Liver (tissue), 9 donors: ENCODE results near the gene MTRF1. TPM values are rescaled to one million over a fixed set of nuclear protein-coding genes. Genes with fewer than 3 reads are reported as not detected.

Source experiments
- DNase-seq: peaks from one replicate; pipeline ENCODE4 v3.0.0-alpha.2; 2017; ENCODE audit warnings: low spot score
- H3K27ac ChIP-seq, 2 donors: one replicate each; pipeline ENCODE4 v1.7.0; 2013; ENCODE audit warnings: inconsistent platforms in 2 of 2, low read length in 2 of 2, control low read depth in 1 of 2, low read depth in 1 of 2, mild to moderate bottlenecking in 1 of 2
- H3K27me3 ChIP-seq, 4 donors: one replicate each; pipeline versions ENCODE4 v1.6.1 to v1.7.0; 2013; ENCODE audit warnings: low read length in 3 of 4, inconsistent platforms in 1 of 4, mild to moderate bottlenecking in 1 of 4, moderate library complexity in 1 of 4; ENCODE audit not compliant: control insufficient read depth in 4 of 4, insufficient read depth in 4 of 4
- H3K36me3 ChIP-seq, 4 donors: one replicate each; pipeline versions ENCODE4 v1.6.1 to v1.7.0; 2013; ENCODE audit warnings: low read length in 3 of 4, mild to moderate bottlenecking in 3 of 4, low read depth in 1 of 4, moderate library complexity in 1 of 4; ENCODE audit not compliant: control insufficient read depth in 4 of 4, insufficient read depth in 3 of 4
- H3K4me1 ChIP-seq, 4 donors: one replicate each; pipeline versions ENCODE4 v1.6.1 to v1.7.0; 2013; ENCODE audit warnings: low read length in 3 of 4, mild to moderate bottlenecking in 3 of 4, moderate library complexity in 1 of 4; ENCODE audit not compliant: control insufficient read depth in 4 of 4, insufficient read depth in 4 of 4
- H3K4me3 ChIP-seq, 3 donors: one replicate each; pipeline versions ENCODE4 v1.6.1 to v1.7.0; 2013; ENCODE audit warnings: low read length in 3 of 3, control low read depth in 1 of 3, low read depth in 1 of 3, mild to moderate bottlenecking in 1 of 3
- H3K9ac ChIP-seq, 2 donors: one replicate each; pipeline ENCODE4 v1.7.0; 2013; ENCODE audit warnings: low read length in 2 of 2, mild to moderate bottlenecking in 2 of 2, moderate library complexity in 2 of 2, control low read depth in 1 of 2, low read depth in 1 of 2
- H3K9me3 ChIP-seq, 4 donors: one replicate each; pipeline versions ENCODE4 v1.6.1 to v1.7.0; 2013; ENCODE audit warnings: low read length in 3 of 4; ENCODE audit not compliant: control insufficient read depth in 4 of 4
- EGR1 ChIP-seq, 2 donors: IDR thresholded peaks; 2 replicates each; pipeline ENCODE4 v1.6.1; 2016 to 2018; ENCODE audit warnings: antibody characterized with exemption in 2 of 2, low read depth in 2 of 2
- FOXA1 ChIP-seq: IDR thresholded peaks from 2 replicates; pipeline ENCODE4 v1.6.1; 2016; ENCODE audit warnings: antibody characterized with exemption
- FOXA2 ChIP-seq: IDR thresholded peaks from 2 replicates; pipeline ENCODE4 v1.6.1; 2016; ENCODE audit warnings: antibody characterized with exemption
- GABPA ChIP-seq, 2 donors: IDR thresholded peaks in 1 of 2; conservative IDR thresholded peaks in 1 of 2; 2 replicates each; pipeline ENCODE4 v1.6.1; 2016; ENCODE audit warnings: antibody characterized with exemption in 2 of 2, mild to moderate bottlenecking in 1 of 2, moderate library complexity in 1 of 2
- HNF4A ChIP-seq, 2 donors: conservative IDR thresholded peaks; 2 replicates each; pipeline ENCODE4 v1.6.1; 2016; ENCODE audit warnings: antibody characterized with exemption in 2 of 2, mild to moderate bottlenecking in 2 of 2
- HNF4G ChIP-seq: IDR thresholded peaks from 2 replicates; pipeline ENCODE4 v1.6.1; 2016; ENCODE audit warnings: antibody characterized with exemption
- JUND ChIP-seq, 2 donors: IDR thresholded peaks; 2 replicates each; pipeline ENCODE4 v1.6.1; 2016; ENCODE audit warnings: antibody characterized with exemption in 2 of 2
- NR2F2 ChIP-seq: IDR thresholded peaks from 2 replicates; pipeline ENCODE4 v1.6.1; 2016; ENCODE audit warnings: antibody characterized with exemption
- RAD21 ChIP-seq, 2 donors: IDR thresholded peaks; 2 replicates each; pipeline ENCODE4 v1.6.1; 2016; ENCODE audit warnings: antibody characterized with exemption in 2 of 2, mild to moderate bottlenecking in 2 of 2
- RXRA ChIP-seq, 2 donors: IDR thresholded peaks; 2 replicates each; pipeline ENCODE4 v1.6.1; 2017 to 2018; ENCODE audit warnings: antibody characterized with exemption in 2 of 2, mild to moderate bottlenecking in 1 of 2
- SP1 ChIP-seq: IDR thresholded peaks from 2 replicates; pipeline ENCODE4 v1.6.1; 2018; ENCODE audit warnings: antibody characterized with exemption, mild to moderate bottlenecking
- TAF1 ChIP-seq: conservative IDR thresholded peaks from 2 replicates; pipeline ENCODE4 v1.6.1; 2016; ENCODE audit warnings: antibody characterized with exemption, mild to moderate bottlenecking
- YY1 ChIP-seq: IDR thresholded peaks from 2 replicates; pipeline ENCODE4 v1.6.1; 2016; ENCODE audit warnings: antibody characterized with exemption, mild to moderate bottlenecking
- WGBS: extraction: QIAGEN DNeasy Blood & Tissue Kit; methylation state at CpG from one replicate; pipeline ENCODE4 v1.1.7; 2013; 5-methylcytosine and 5-hydroxymethylcytosine counted together
- polyA plus RNA-seq, 2 donors: library from polyadenylated mRNA; stranded (reverse) in 1 of 2; unstranded in 1 of 2; fragments of 200-250 nt in 1 of 2; fragments of >200 nt in 1 of 2; fragmentation: Nextera tagmentation in 1 of 2; extraction: Ambion mirVana in 1 of 2; gene quantifications; one replicate each; pipeline versions ENCODE4 v1.2.1 to v1.2.3, GENCODE V29; 2013 to 2015
- total RNA-seq, 2 donors: library from RNA; depleted of rRNA; stranded (reverse); fragments of >200 nt; gene quantifications; one replicate each; pipeline ENCODE4 v1.2.3, GENCODE V29; 2014
- TF ChIP-seq, protein P1 (sequence below): IDR thresholded peaks from 2 replicates; pipeline ENCODE4 v1.6.1; 2016; ENCODE audit warnings: antibody characterized with exemption
- TF ChIP-seq, protein P2 (sequence below): IDR thresholded peaks from 2 replicates; pipeline ENCODE4 v1.6.1; 2016; ENCODE audit warnings: antibody characterized with exemption
- TF ChIP-seq, protein P3 (sequence below): IDR thresholded peaks from 2 replicates; pipeline ENCODE4 v1.6.1; 2016; ENCODE audit warnings: antibody characterized with exemption, mild to moderate bottlenecking
- TF ChIP-seq, protein P4 (sequence below): fragments of 150-350 bp; IDR thresholded peaks from 2 replicates; pipeline ENCODE4 v1.5.1; 2017; ENCODE audit warnings: improper control_type of control experiment, low read depth, low read length; ENCODE audit not compliant: missing input control
- TF ChIP-seq, protein P5 (sequence below): IDR thresholded peaks from 2 replicates; pipeline ENCODE4 v1.6.1; 2016; ENCODE audit warnings: antibody characterized with exemption
- donor health status: healthy.
- donor health status: healthy.
- donor health status: healthy.
- donor health status: healthy.
- donor health status: healthy.

The MTRF1 gene
- total and polyA plus RNA-seq, 4 donors: 4.9 to 11.0 (median 9.9) TPM

DNA sequence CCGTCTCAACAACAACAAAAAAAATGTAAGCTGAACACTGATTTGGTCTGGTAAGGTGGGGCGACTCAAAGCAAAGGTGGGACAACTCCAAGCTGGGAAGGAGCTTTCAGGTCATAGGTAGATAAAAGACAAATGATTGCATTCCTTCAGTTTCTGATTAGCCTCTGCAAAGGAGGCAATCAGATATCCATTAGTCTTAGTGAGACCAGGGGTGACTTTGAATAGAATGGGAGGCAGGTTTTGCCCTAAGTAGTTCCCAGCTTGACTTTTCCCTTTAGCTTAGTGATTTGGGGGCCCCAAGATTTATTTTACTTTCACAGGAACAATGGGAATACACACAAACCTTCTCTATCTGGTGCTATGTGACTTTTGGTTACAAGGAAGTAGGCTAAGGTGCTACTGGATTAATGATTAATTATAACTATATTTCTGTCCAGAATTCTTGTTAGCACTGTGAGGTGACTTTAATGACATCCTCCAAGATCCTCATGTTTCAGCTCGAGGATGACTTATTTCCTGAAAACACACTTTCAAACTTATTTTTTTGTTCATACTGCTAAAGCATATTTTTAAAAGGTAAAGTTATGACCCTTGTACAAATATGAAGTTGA is 10.6 kb upstream of the MTRF1 start:
- H3K9ac ChIP-seq: no peak overlapping the region
- no peak overlapping the region for H3K27ac ChIP-seq
- peaks cover 0 to 3% (median 0%) of the 10 kb centered on the region in 4 donors for H3K9me3 ChIP-seq
- WGBS: 86% methylated on average over 3 of the region's 3 CpGs
- H3K36me3 ChIP-seq: no peaks in the 10 kb centered on the region
- no peaks in the 10 kb centered on the region for H3K4me1 ChIP-seq
- no peak overlapping the region for H3K4me3 ChIP-seq
- TF ChIP-seq, protein P1, sequence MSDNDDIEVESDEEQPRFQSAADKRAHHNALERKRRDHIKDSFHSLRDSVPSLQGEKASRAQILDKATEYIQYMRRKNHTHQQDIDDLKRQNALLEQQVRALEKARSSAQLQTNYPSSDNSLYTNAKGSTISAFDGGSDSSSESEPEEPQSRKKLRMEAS: no peak
- no peak for TF ChIP-seq TAF1
- no peak for TF ChIP-seq FOXA1
- no peak for TF ChIP-seq EGR1 (IDR thresholded peaks at IDR 0.05; ENCODE audit: low read depth in 2 of 2)
- no peak for TF ChIP-seq YY1
- TF ChIP-seq, protein P2, sequence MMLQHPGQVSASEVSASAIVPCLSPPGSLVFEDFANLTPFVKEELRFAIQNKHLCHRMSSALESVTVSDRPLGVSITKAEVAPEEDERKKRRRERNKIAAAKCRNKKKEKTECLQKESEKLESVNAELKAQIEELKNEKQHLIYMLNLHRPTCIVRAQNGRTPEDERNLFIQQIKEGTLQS: no peak
- TF ChIP-seq HNF4G: no peak
- TF ChIP-seq, protein P3, sequence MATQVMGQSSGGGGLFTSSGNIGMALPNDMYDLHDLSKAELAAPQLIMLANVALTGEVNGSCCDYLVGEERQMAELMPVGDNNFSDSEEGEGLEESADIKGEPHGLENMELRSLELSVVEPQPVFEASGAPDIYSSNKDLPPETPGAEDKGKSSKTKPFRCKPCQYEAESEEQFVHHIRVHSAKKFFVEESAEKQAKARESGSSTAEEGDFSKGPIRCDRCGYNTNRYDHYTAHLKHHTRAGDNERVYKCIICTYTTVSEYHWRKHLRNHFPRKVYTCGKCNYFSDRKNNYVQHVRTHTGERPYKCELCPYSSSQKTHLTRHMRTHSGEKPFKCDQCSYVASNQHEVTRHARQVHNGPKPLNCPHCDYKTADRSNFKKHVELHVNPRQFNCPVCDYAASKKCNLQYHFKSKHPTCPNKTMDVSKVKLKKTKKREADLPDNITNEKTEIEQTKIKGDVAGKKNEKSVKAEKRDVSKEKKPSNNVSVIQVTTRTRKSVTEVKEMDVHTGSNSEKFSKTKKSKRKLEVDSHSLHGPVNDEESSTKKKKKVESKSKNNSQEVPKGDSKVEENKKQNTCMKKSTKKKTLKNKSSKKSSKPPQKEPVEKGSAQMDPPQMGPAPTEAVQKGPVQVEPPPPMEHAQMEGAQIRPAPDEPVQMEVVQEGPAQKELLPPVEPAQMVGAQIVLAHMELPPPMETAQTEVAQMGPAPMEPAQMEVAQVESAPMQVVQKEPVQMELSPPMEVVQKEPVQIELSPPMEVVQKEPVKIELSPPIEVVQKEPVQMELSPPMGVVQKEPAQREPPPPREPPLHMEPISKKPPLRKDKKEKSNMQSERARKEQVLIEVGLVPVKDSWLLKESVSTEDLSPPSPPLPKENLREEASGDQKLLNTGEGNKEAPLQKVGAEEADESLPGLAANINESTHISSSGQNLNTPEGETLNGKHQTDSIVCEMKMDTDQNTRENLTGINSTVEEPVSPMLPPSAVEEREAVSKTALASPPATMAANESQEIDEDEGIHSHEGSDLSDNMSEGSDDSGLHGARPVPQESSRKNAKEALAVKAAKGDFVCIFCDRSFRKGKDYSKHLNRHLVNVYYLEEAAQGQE: no peak
- no peak for TF ChIP-seq RXRA (IDR thresholded peaks at IDR 0.05)
- TF ChIP-seq, protein P4, sequence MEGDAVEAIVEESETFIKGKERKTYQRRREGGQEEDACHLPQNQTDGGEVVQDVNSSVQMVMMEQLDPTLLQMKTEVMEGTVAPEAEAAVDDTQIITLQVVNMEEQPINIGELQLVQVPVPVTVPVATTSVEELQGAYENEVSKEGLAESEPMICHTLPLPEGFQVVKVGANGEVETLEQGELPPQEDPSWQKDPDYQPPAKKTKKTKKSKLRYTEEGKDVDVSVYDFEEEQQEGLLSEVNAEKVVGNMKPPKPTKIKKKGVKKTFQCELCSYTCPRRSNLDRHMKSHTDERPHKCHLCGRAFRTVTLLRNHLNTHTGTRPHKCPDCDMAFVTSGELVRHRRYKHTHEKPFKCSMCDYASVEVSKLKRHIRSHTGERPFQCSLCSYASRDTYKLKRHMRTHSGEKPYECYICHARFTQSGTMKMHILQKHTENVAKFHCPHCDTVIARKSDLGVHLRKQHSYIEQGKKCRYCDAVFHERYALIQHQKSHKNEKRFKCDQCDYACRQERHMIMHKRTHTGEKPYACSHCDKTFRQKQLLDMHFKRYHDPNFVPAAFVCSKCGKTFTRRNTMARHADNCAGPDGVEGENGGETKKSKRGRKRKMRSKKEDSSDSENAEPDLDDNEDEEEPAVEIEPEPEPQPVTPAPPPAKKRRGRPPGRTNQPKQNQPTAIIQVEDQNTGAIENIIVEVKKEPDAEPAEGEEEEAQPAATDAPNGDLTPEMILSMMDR: no peak
- TF ChIP-seq RAD21 (IDR thresholded peaks at IDR 0.05): no peak
- TF ChIP-seq, protein P5, sequence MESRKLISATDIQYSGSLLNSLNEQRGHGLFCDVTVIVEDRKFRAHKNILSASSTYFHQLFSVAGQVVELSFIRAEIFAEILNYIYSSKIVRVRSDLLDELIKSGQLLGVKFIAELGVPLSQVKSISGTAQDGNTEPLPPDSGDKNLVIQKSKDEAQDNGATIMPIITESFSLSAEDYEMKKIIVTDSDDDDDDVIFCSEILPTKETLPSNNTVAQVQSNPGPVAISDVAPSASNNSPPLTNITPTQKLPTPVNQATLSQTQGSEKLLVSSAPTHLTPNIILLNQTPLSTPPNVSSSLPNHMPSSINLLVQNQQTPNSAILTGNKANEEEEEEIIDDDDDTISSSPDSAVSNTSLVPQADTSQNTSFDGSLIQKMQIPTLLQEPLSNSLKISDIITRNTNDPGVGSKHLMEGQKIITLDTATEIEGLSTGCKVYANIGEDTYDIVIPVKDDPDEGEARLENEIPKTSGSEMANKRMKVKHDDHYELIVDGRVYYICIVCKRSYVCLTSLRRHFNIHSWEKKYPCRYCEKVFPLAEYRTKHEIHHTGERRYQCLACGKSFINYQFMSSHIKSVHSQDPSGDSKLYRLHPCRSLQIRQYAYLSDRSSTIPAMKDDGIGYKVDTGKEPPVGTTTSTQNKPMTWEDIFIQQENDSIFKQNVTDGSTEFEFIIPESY: no peak
- TF ChIP-seq JUND (IDR thresholded peaks at IDR 0.05): no peak
- no peak for TF ChIP-seq SP1
- TF ChIP-seq HNF4A (conservative IDR thresholded peaks at IDR 0.05): no peak
- no peak for TF ChIP-seq GABPA (IDR thresholded peaks at IDR 0.05 in 1 of 2, conservative IDR thresholded peaks at IDR 0.05 in 1 of 2)
- no peak for TF ChIP-seq NR2F2
- no peak for TF ChIP-seq FOXA2
- H3K27me3 ChIP-seq: no peaks in the 10 kb centered on the region
- DNase-seq: no peak
